ENCODE data around the gene PLB1. TPM values are rescaled to one million over a fixed set of nuclear protein-coding genes. Genes with fewer than 3 reads are reported as not detected.

The PLB1 gene
- total RNA-seq, 1 experiment from 2014 or later, result not detected

DNA sequence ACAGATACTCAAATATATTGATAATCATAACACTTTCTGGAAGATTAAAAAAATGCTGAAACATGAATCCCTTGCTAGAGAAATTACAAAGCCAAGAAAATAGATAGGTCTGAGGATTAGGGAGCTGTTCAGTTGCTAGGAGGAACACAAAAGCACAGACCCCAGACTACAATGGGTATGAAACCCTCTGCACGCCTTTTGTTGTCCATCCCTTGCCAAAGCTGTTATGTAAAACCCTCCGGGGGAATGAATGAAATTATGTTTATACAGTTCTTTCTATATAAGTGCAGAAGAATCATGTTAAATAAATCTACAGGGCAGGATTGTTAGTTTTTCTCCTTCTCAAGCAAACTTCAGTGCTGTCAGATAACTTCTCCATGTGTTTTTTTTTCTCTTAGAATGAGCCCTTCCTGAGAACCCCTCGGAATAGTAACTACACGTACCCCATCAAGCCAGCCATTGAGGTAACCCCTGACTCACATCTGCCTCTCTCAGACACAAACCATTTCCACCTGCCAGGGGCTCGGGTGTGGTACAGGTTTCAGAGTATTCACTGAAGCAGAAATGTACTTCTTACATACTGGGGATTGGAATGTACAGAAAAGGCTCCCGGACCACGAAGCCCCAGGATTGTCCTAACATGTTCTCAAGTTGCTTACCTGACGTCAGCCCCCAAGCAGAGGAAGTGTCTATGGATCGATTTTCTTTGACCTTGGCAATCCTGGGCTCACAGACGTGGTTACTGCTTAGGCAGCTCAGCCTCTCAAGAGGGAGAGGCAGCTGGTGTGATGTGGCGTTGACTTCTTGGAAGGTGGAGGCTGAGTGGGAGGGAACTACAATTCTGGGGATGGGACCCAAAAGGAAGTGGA, 118.0 kb downstream of the PLB1 start:
- DNase-seq, result no peak
- Histone ChIP-seq H3K4me3 (ENCODE audit: insufficient read depth, low read depth, low read length) (no peak overlapping the region), H3K27me3 (ENCODE audit: control insufficient read depth, insufficient read depth, low read length) (no peaks in the 10 kb centered on the region), H3K36me3 (replicated peaks; ENCODE audit: control insufficient read depth, insufficient read depth, low read length) (no peaks in the 10 kb centered on the region)

GRCh38 chr2:28615706-28616105, 119.8 kb downstream of the PLB1 start:
- Histone ChIP-seq H3K27me3 (ENCODE audit: control insufficient read depth, insufficient read depth, low read length) (no peaks in the 10 kb centered on the region), H3K4me3 (ENCODE audit: insufficient read depth, low read depth, low read length) (no peak overlapping the region), H3K36me3 (replicated peaks; ENCODE audit: control insufficient read depth, insufficient read depth, low read length) (no peaks in the 10 kb centered on the region)
- no peak for DNase-seq

DNA sequence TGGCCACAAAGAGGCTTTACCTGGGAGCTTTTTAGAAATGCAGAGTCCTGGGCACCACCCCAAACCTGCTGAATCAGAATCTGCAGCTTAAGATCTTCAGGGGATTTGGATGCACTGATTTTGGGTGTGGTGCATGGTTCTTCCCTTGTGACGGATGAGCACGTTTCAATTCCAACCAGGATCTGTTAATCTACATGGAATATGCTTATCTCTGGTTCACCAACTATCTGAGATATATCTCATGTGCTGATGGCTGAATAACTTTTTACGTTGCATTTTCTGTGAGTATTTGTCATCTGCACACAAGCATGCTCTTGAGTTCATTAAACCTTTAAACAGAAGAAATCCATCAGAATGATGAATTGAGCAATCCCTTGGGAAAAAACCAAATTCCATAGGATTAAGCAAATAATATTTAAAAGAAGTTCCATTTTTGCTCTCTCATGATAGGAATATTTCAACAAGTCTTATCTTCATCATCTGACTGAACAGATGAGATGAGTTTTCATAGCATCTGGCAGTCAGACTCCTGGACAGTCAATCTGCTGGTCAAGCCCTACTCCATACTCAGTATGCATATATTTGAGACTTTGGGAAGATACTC, 120.6 kb downstream of the PLB1 start:
- Histone ChIP-seq H3K4me3 (ENCODE audit: insufficient read depth, low read depth, low read length) (no peak overlapping the region), H3K36me3 (replicated peaks; ENCODE audit: control insufficient read depth, insufficient read depth, low read length) (no peaks in the 10 kb centered on the region), H3K27me3 (ENCODE audit: control insufficient read depth, insufficient read depth, low read length) (no peaks in the 10 kb centered on the region)
- no peak for DNase-seq

GRCh38 chr2:28617502-28618184, 121.8 kb downstream of the PLB1 start:
- no peak overlapping the region for H3K4me3 ChIP-seq (ENCODE audit: insufficient read depth, low read depth, low read length)
- no peaks in the 10 kb centered on the region for H3K36me3 ChIP-seq (replicated peaks; ENCODE audit: control insufficient read depth, insufficient read depth, low read length)
- DNase-seq, result no peak
- H3K27me3 ChIP-seq (ENCODE audit: control insufficient read depth, insufficient read depth, low read length), result no peaks in the 10 kb centered on the region

GRCh38 chr2:28618221-28619141, 122.6 kb downstream of the PLB1 start:
- no peak for DNase-seq
- no peaks in the 10 kb centered on the region for H3K27me3 ChIP-seq (ENCODE audit: control insufficient read depth, insufficient read depth, low read length)

DNA sequence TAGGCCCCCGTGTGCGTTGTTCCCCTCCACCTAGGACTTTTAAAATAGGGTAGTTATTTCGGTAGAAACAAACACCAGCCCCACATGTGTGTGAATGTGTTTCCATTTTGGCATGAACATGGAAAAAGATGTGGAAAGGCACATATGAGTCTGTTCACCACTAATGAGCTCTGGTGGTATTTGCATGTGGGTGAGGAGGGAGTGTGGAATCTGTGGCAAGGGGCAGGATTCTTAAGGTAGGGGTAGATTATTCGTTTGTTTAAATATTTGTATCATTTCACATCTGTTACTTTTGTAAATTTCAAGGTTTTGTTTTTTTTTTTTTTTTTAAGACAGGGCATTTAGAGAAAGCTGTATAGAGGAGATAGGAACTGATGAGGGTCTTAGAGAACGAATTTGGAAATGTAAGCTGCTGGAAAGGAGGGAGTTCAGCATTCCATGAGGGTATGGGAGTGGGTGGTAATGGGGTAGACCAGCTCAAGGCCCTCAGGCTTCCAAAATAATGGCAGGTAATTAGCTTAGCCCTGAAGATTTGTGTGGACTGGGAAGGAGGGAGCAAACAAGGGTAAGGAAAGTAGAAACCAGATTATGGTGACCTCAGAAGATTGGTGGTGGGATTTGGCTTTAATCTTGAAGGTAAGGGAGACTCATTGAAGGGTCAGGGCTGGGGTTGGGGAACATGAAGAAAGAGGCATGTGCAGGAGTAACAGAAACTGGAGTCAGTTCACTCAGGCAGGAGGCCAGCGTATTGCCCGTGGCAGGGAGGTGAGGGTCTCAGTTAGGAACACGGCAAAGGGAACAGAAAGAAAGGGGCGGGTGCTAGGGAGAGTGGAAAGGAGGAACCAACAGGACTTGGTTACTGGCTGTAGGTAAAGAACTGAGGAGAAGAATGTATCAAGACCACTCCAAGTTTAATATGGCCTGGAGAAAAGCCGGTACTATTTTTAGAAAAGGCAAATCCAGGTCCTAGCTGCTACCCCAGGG, 123.6 kb downstream of the PLB1 start:
- DNase-seq, result no peak
- no peaks in the 10 kb centered on the region for H3K27me3 ChIP-seq (ENCODE audit: control insufficient read depth, insufficient read depth, low read length)

More at GRCh38 chr2:28618221-28619141, 122.6 kb downstream of the PLB1 start:
- Histone ChIP-seq H3K4me3 (ENCODE audit: insufficient read depth, low read depth, low read length) (no peak overlapping the region), H3K36me3 (replicated peaks; ENCODE audit: control insufficient read depth, insufficient read depth, low read length) (no peaks in the 10 kb centered on the region)

GRCh38 chr2:28620291-28620793, 124.5 kb downstream of the PLB1 start:
- DNase-seq, result no peak
- no peaks in the 10 kb centered on the region for H3K27me3 ChIP-seq (ENCODE audit: control insufficient read depth, insufficient read depth, low read length)
- H3K4me3 ChIP-seq (ENCODE audit: insufficient read depth, low read depth, low read length), result no peak overlapping the region
- no peaks in the 10 kb centered on the region for H3K36me3 ChIP-seq (replicated peaks; ENCODE audit: control insufficient read depth, insufficient read depth, low read length)

More for the DNA sequence above, 123.6 kb downstream of the PLB1 start:
- no peaks in the 10 kb centered on the region for H3K36me3 ChIP-seq (replicated peaks; ENCODE audit: control insufficient read depth, insufficient read depth, low read length)
- no peak overlapping the region for H3K4me3 ChIP-seq (ENCODE audit: insufficient read depth, low read depth, low read length)

DNA sequence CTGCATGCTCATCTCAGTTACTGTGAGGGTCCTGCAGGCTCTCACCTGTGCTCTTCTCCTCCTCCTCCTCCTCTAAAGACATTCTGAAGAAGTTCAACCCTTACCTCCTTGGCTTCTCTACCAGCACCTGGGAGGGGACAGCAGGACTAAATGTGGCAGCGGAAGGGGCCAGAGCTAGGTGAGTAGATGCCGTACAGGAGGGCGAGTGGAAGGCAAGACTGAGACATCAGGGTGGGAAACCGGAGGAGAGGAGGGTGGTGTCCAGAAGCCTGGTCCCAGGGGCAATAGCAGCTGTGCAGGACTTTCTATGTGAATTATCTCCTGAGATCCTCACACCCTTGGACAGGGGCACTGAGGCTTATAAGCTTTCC, 124.9 kb downstream of the PLB1 start:
- Histone ChIP-seq H3K36me3 (replicated peaks; ENCODE audit: control insufficient read depth, insufficient read depth, low read length) (no peaks in the 10 kb centered on the region), H3K27me3 (ENCODE audit: control insufficient read depth, insufficient read depth, low read length) (no peaks in the 10 kb centered on the region), H3K4me3 (ENCODE audit: insufficient read depth, low read depth, low read length) (no peak overlapping the region)
- no peak for DNase-seq

GRCh38 chr2:28621172-28622100, 125.6 kb downstream of the PLB1 start:
- Histone ChIP-seq H3K36me3 (replicated peaks; ENCODE audit: control insufficient read depth, insufficient read depth, low read length) (no peaks in the 10 kb centered on the region), H3K27me3 (ENCODE audit: control insufficient read depth, insufficient read depth, low read length) (no peaks in the 10 kb centered on the region), H3K4me3 (ENCODE audit: insufficient read depth, low read depth, low read length) (no peak overlapping the region)
- DNase-seq, result peak; percentile 77

GRCh38 chr2:28622101-28622499, 126.2 kb downstream of the PLB1 start:
- H3K36me3 ChIP-seq (replicated peaks; ENCODE audit: control insufficient read depth, insufficient read depth, low read length), result no peaks in the 10 kb centered on the region
- DNase-seq, result no peak
- H3K4me3 ChIP-seq (ENCODE audit: insufficient read depth, low read depth, low read length), result no peak overlapping the region
- H3K27me3 ChIP-seq (ENCODE audit: control insufficient read depth, insufficient read depth, low read length), result no peaks in the 10 kb centered on the region

DNA sequence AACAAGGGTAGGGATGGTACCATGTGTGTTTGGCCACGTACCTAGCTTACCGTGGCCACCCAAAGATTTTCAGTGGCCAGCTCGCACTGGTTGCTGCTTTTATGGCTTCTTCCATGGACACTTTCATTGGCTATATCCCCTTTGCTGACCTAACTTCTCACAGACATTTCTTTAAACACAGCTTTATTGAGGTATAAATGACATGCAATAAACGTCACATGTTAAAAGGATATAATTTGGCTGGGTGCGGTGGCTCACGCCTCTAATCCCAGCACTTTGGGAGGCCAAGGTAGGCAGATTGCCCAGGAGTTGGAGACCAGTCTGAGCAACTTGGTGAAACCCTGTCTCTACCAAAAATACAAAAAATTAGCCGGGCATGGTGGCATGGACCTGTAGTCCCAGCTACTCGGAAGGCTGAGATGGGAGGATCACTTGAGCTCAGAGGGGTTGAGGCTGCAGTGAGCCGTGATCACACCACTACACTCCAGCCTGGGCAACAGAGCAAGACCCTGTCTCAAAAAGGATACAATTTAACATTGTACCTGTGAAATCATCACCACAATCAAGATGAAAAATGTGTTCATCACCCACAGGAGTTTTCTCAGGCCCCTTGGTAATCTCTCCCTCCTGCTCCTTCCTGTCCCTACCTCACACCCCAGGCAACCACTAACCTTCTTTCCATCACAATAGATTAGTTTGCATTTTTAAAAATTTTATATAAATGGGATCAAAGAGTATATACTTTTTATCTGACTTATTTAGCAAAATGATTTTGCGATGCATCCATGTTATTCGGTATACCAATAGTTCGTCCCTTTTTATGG, 127.9 kb downstream of the PLB1 start:
- DNase-seq, result no peak
- Histone ChIP-seq H3K36me3 (replicated peaks; ENCODE audit: control insufficient read depth, insufficient read depth, low read length) (no peaks in the 10 kb centered on the region), H3K4me3 (ENCODE audit: insufficient read depth, low read depth, low read length) (no peak overlapping the region), H3K27me3 (ENCODE audit: control insufficient read depth, insufficient read depth, low read length) (no peaks in the 10 kb centered on the region)

GRCh38 chr2:28624436-28624792, 128.6 kb downstream of the PLB1 start:
- Histone ChIP-seq H3K4me3 (ENCODE audit: insufficient read depth, low read depth, low read length) (no peak overlapping the region), H3K36me3 (replicated peaks; ENCODE audit: control insufficient read depth, insufficient read depth, low read length) (no peaks in the 10 kb centered on the region), H3K27me3 (ENCODE audit: control insufficient read depth, insufficient read depth, low read length) (no peaks in the 10 kb centered on the region)
- DNase-seq, result no peak

All from H7 (cell line).